ENCODE measurements around the gene MRPL18. TPM values are rescaled to one million over a fixed set of nuclear protein-coding genes. Genes with fewer than 3 reads are reported as not detected.

MRPL18 gene
- total RNA-seq, 2 donors from 2014 or later: 65.4 to 112 TPM

GRCh38 chr6:159831373-159831679, 41.1 kb downstream of the MRPL18 start:
- Histone ChIP-seq H3K27ac (no peak overlapping the region), H3K4me3 (no peak overlapping the region), H3K27me3 (no peaks in the 10 kb centered on the region), H3K9ac (ENCODE audit: low read depth in 2 of 2, low read length in 2 of 2) (no peak overlapping the region), H3K4me1 (no peaks in the 10 kb centered on the region), H3K9me3 (no peaks in the 10 kb centered on the region), H3K36me3 (no peaks in the 10 kb centered on the region)
- DNase-seq: no peak
- no peak for TF ChIP-seq CTCF (IDR thresholded peaks at IDR 0.05)
- intact Hi-C loops (cut with DNase I): no loop called here

- intact Hi-C loops (cut with DNase I): no loop called here
Observed at GRCh38 chr6:159832946-159833345, 42.7 kb downstream of the MRPL18 start.

GRCh38 chr6:159833556-159833955, 43.3 kb downstream of the MRPL18 start:
- intact Hi-C loops (cut with DNase I): no loop called here
- no peak overlapping the region for H3K27ac ChIP-seq
- H3K4me3 ChIP-seq: no peak overlapping the region
- no peaks in the 10 kb centered on the region for H3K27me3 ChIP-seq
- H3K36me3 ChIP-seq: no peaks in the 10 kb centered on the region
- no peaks in the 10 kb centered on the region for H3K4me1 ChIP-seq
- H3K9ac ChIP-seq (ENCODE audit: low read depth in 2 of 2, low read length in 2 of 2): no peak overlapping the region
- no peaks in the 10 kb centered on the region for H3K9me3 ChIP-seq
- no peak for TF ChIP-seq CTCF (IDR thresholded peaks at IDR 0.05)
- DNase-seq: no peak

More at GRCh38 chr6:159832946-159833345, 42.7 kb downstream of the MRPL18 start:
- Histone ChIP-seq H3K4me3 (no peak overlapping the region), H3K27me3 (no peaks in the 10 kb centered on the region), H3K36me3 (no peaks in the 10 kb centered on the region), H3K4me1 (no peaks in the 10 kb centered on the region), H3K27ac (no peak overlapping the region), H3K9ac (ENCODE audit: low read depth in 2 of 2, low read length in 2 of 2) (no peak overlapping the region), H3K9me3 (no peaks in the 10 kb centered on the region)
- no peak for TF ChIP-seq CTCF (IDR thresholded peaks at IDR 0.05)
- no peak for DNase-seq

- Histone ChIP-seq H3K27me3 (no peaks in the 10 kb centered on the region), H3K27ac (no peak overlapping the region), H3K4me3 (no peak overlapping the region), H3K36me3 (no peaks in the 10 kb centered on the region), H3K9me3 (no peaks in the 10 kb centered on the region), H3K4me1 (no peaks in the 10 kb centered on the region), H3K9ac (ENCODE audit: low read depth in 2 of 2, low read length in 2 of 2) (no peak overlapping the region)
- intact Hi-C loops (cut with DNase I): no loop called here
- TF ChIP-seq CTCF (IDR thresholded peaks at IDR 0.05): no peak
- DNase-seq: no peak
Observed at GRCh38 chr6:159833997-159834603, 43.8 kb downstream of the MRPL18 start.

GRCh38 chr6:159836718-159837490, 46.6 kb downstream of the MRPL18 start:
- Histone ChIP-seq H3K9me3 (no peaks in the 10 kb centered on the region), H3K4me3 (no peak overlapping the region), H3K27me3 (no peaks in the 10 kb centered on the region), H3K4me1 (no peaks in the 10 kb centered on the region), H3K36me3 (no peaks in the 10 kb centered on the region), H3K27ac (no peak overlapping the region), H3K9ac (ENCODE audit: low read depth in 2 of 2, low read length in 2 of 2) (no peak overlapping the region)
- intact Hi-C loops (cut with DNase I): no loop called here
- TF ChIP-seq CTCF (IDR thresholded peaks at IDR 0.05): no peak
- DNase-seq: no peak

Data from colonic mucosa (tissue), 4 donors.